SK-N-SH (cell line): Measurements from ENCODE around the gene ZCCHC8. TPM values are rescaled to one million over a fixed set of nuclear protein-coding genes. Genes with fewer than 3 reads are reported as not detected.

Source experiments
- CTCF ChIA-PET: fragments of 300-600, 350-600 bp; formaldehyde crosslinking; extraction: SDS; loops from one replicate; lab custom pipeline; 2021; lab: Yijun Ruan, JAX
- POLR2A ChIA-PET: fragments of 350-600 bp; sonication (Branson Sonifier 250); formaldehyde crosslinking; extraction: SDS; loops from one replicate; lab custom pipeline; 2020; ENCODE audit warnings: antibody characterized with exemption, inconsistent platforms; lab: Yijun Ruan, JAX
- DNase-seq: peaks from one replicate; pipeline ENCODE4 v3.0.0; 2012
- H2AFZ ChIP-seq: fragments of 200-600 bp; sonication (generic); 2 replicates; pipeline ENCODE4 v1.8.1; 2016; ENCODE audit warnings: antibody characterized with exemption, mild to moderate bottlenecking, low read depth
- H3F3A ChIP-seq: fragments of 200-600 bp; sonication (generic); replicated peaks from 2 replicates; pipeline ENCODE3; 2016; ENCODE audit warnings: antibody characterized with exemption, mild to moderate bottlenecking; ENCODE audit not compliant: insufficient read depth
- H3K27ac ChIP-seq, 2 experiments: fragments of 200-500 bp in 1 of 2; fragments of 200-600 bp in 1 of 2; sonication (Bioruptor generic) in 1 of 2; sonication (generic), shearing (Covaris generic) in 1 of 2; 2 replicates each; pipeline versions ENCODE4 v1.5.1 to v1.6.1; 2014 to 2016; ENCODE audit warnings: low read depth in 2 of 2, inconsistent platforms in 1 of 2, low read length in 1 of 2, mild to moderate bottlenecking in 1 of 2, mixed read lengths in 1 of 2
- H3K27me3 ChIP-seq: fragments of 200-600 bp; sonication (generic), shearing (Covaris generic); 2 replicates; pipeline ENCODE4 v1.6.1; 2016; ENCODE audit warnings: mixed run types; ENCODE audit not compliant: insufficient read depth
- H3K36me3 ChIP-seq, 2 experiments: fragments of 200-500 bp in 1 of 2; fragments of 200-600 bp in 1 of 2; sonication (Bioruptor generic) in 1 of 2; sonication (generic) in 1 of 2; replicated peaks in 1 of 2; 2 replicates each; pipeline versions ENCODE3 to v1.5.1; 2014 to 2016; ENCODE audit warnings: low read length in 1 of 2, mild to moderate bottlenecking in 1 of 2; ENCODE audit not compliant: insufficient read depth in 2 of 2, control insufficient read depth in 1 of 2
- H3K4me1 ChIP-seq, 2 experiments: fragments of 200-500 bp in 1 of 2; fragments of 200-600 bp in 1 of 2; sonication (Bioruptor generic) in 1 of 2; sonication (generic), shearing (Covaris generic) in 1 of 2; 2 replicates each; pipeline versions ENCODE4 v1.5.1 to v1.6.1; 2014 to 2016; ENCODE audit warnings: low read depth in 1 of 2, low read length in 1 of 2, mixed run types in 1 of 2; ENCODE audit not compliant: insufficient read depth in 2 of 2, control insufficient read depth in 1 of 2
- H3K4me2 ChIP-seq: fragments of 200-600 bp; sonication (generic), shearing (Covaris generic); 2 replicates; pipeline ENCODE4 v1.6.1; 2017; ENCODE audit warnings: mixed run types
- H3K4me3 ChIP-seq, 2 experiments: fragments of 200-500 bp in 1 of 2; fragments of 200-600 bp in 1 of 2; sonication (Bioruptor generic) in 1 of 2; sonication (generic), shearing (Covaris generic) in 1 of 2; 2 replicates each; pipeline versions ENCODE4 v1.5.1 to v1.8.1; 2014 to 2016; ENCODE audit warnings: low read depth in 2 of 2, inconsistent platforms in 1 of 2, low read length in 1 of 2, mild to moderate bottlenecking in 1 of 2, mixed read lengths in 1 of 2, moderate library complexity in 1 of 2
- H3K79me2 ChIP-seq: fragments of 200-600 bp; sonication (generic); 2 replicates; pipeline ENCODE4 v1.8.1; 2017; ENCODE audit warnings: mild to moderate bottlenecking; ENCODE audit not compliant: insufficient read depth
- H3K9ac ChIP-seq: fragments of 200-600 bp; sonication (generic); 2 replicates; pipeline ENCODE4 v1.6.1; 2017; ENCODE audit warnings: mixed run types
- H3K9me2 ChIP-seq: fragments of 200-600 bp; sonication (generic); 2 replicates; pipeline ENCODE4 v1.6.1; 2017; ENCODE audit warnings: mixed run types
- H3K9me3 ChIP-seq: fragments of 200-600 bp; sonication (generic); 2 replicates; pipeline ENCODE4 v1.6.1; 2017; ENCODE audit warnings: mixed run types, mild to moderate bottlenecking, moderate library complexity
- H4K20me1 ChIP-seq: fragments of 200-600 bp; sonication (generic); 2 replicates; pipeline ENCODE4 v1.6.1; 2017; ENCODE audit warnings: mild to moderate bottlenecking, mixed run types; ENCODE audit not compliant: insufficient read depth
- ELF1 ChIP-seq: IDR thresholded peaks from 2 replicates; pipeline ENCODE4 v1.4.0; 2012
- EP300 ChIP-seq, 2 experiments: IDR thresholded peaks; 2 replicates each; pipeline versions ENCODE4 v1.4.0 to v1.6.1; 2012; ENCODE audit warnings: borderline replicate concordance in 1 of 2, low read depth in 1 of 2, low read length in 1 of 2
- FOXJ3 ChIP-seq: sonication (generic); formaldehyde crosslinking; IDR thresholded peaks from 2 replicates; pipeline ENCODE4 v1.5.1; 2020; ENCODE audit warnings: mild to moderate bottlenecking, missing genetic modification reagents
- FOXM1 ChIP-seq: IDR thresholded peaks from 2 replicates; pipeline ENCODE4 v1.4.0; 2012; ENCODE audit warnings: low read depth, mild to moderate bottlenecking
- GABPA ChIP-seq: IDR thresholded peaks from 2 replicates; pipeline ENCODE4 v1.4.0; 2012; ENCODE audit warnings: low read depth, mild to moderate bottlenecking
- IRF3 ChIP-seq: fragments of 150-350 bp; IDR thresholded peaks from 2 replicates; pipeline ENCODE4 v1.6.1; 2016; ENCODE audit warnings: mild to moderate bottlenecking, low read depth, low read length
- JUND ChIP-seq: IDR thresholded peaks from 2 replicates; pipeline ENCODE4 v1.4.0; 2012
- MAX ChIP-seq: IDR thresholded peaks from 2 replicates; pipeline ENCODE4 v1.4.0; 2012; ENCODE audit warnings: low read depth
- MEF2A ChIP-seq: IDR thresholded peaks from 2 replicates; pipeline ENCODE4 v1.4.0; 2012; ENCODE audit warnings: low read depth, borderline replicate concordance
- MXI1 ChIP-seq: IDR thresholded peaks from 2 replicates; pipeline ENCODE4 v1.6.1; 2012; ENCODE audit warnings: mild to moderate bottlenecking, low read depth, low read length, improper control_type of control experiment
- POLR2AphosphoS5 ChIP-seq: IDR thresholded peaks from 2 replicates; pipeline ENCODE4 v1.6.1; 2012; ENCODE audit warnings: low read depth, low read length
- RAD21 ChIP-seq: IDR thresholded peaks from 2 replicates; pipeline ENCODE4 v1.6.1; 2012; ENCODE audit warnings: mild to moderate bottlenecking, low read length
- REST ChIP-seq: IDR thresholded peaks from 2 replicates; pipeline ENCODE4 v1.6.1; 2012; ENCODE audit warnings: mild to moderate bottlenecking, low read depth, low read length, moderate library complexity
- RFX5 ChIP-seq: IDR thresholded peaks from 2 replicates; pipeline ENCODE4 v1.6.1; 2012; ENCODE audit warnings: mild to moderate bottlenecking, improper control_type of control experiment, low read length
- RXRA ChIP-seq: IDR thresholded peaks from 2 replicates; pipeline ENCODE4 v1.4.0; 2012; ENCODE audit warnings: low read depth, mild to moderate bottlenecking, borderline replicate concordance
- TAF1 ChIP-seq: IDR thresholded peaks from 2 replicates; pipeline ENCODE4 v1.6.1; 2012; ENCODE audit warnings: low read depth, mild to moderate bottlenecking, low read length, moderate library complexity, borderline replicate concordance
- USF1 ChIP-seq: IDR thresholded peaks from 2 replicates; pipeline ENCODE4 v1.4.0; 2012; ENCODE audit warnings: low read depth, borderline replicate concordance
- YY1 ChIP-seq: IDR thresholded peaks from 2 replicates; pipeline ENCODE4 v1.4.0; 2012; ENCODE audit warnings: low read depth, mild to moderate bottlenecking
- WGBS: methylation state at CpG from one replicate; pipeline ENCODE4 v1.1.6; 2017; ENCODE audit warnings: low lambda C conversion rate; 5-methylcytosine and 5-hydroxymethylcytosine counted together
- polyA plus RNA-seq, 3 experiments: library from polyadenylated mRNA; depleted of rRNA; stranded (reverse); fragments of >200 nt; gene quantifications; 2 replicates each; pipeline ENCODE4 v1.2.3, GENCODE V29; 2012

Gene ZCCHC8
- polyA plus RNA-seq, 1 of the 3 experiments (the other 2 are of a cell fraction): 11.3 TPM

- TF ChIP-seq EP300 (IDR thresholded peaks at IDR 0.05; ENCODE audit: borderline replicate concordance in 1 of 2, low read depth in 1 of 2, low read length in 1 of 2): no peak
- no peak for TF ChIP-seq MAX
- TF ChIP-seq GABPA: no peak
- no peak for TF ChIP-seq POLR2AphosphoS5
- TF ChIP-seq MXI1: no peak
- no peak for TF ChIP-seq JUND
- no peak for TF ChIP-seq RFX5
- TF ChIP-seq RAD21: no peak
- TF ChIP-seq TAF1: no peak
- no peak for TF ChIP-seq USF1
- TF ChIP-seq FOXJ3 (CRISPR knock-in tag): no peak
- TF ChIP-seq YY1: no peak
- TF ChIP-seq RXRA: no peak
- TF ChIP-seq FOXM1: no peak
- TF ChIP-seq ELF1: no peak
- no peak for TF ChIP-seq MEF2A
- TF ChIP-seq REST: no peak
- no peak for TF ChIP-seq IRF3
- Histone ChIP-seq H3K79me2 (peaks cover 21% of the 10 kb centered on the region; the same call in 1 of the 2 replicates), H3K36me3 (peaks cover 3 to 33% of the 10 kb centered on the region in 2 experiments), H3K4me3 (no peak overlapping the region), H3K4me2 (no peak overlapping the region), H3K27me3 (no peaks in the 10 kb centered on the region), H3K4me1 (no peaks in the 10 kb centered on the region), H4K20me1 (no peaks in the 10 kb centered on the region), H3K27ac (no peak overlapping the region), H3K9ac (no peak overlapping the region), H3F3A (peaks cover 9% of the 10 kb centered on the region), H3K9me2 (no peaks in the 10 kb centered on the region), H2AFZ (no peak overlapping the region), H3K9me3 (no peaks in the 10 kb centered on the region)
- DNase-seq: no peak
- CTCF ChIA-PET: interaction anchor here (0.5 to 1.1 kb wide), 2 partner anchors 13 kb away, joined by 3 read pairs; no protein-coding TSS in a partner anchor
- 96% methylated on average over 4 of the region's 4 CpGs for WGBS
- POLR2A ChIA-PET: interaction anchor here (0.9 kb wide), 1 partner anchor 10 kb away, joined by 3 read pairs; the partner anchor contains the start of gene RSRC2
These were observed 36.3 kb upstream of the ZCCHC8 start for GRCh38 chr12:122537021-122537420.
